SU-DHL-6 (cell line): Measurements from ENCODE around the gene PMVK.

Experiments
- EZH2phosphoT487 ChIP-seq: fragments of 200-600 bp; sonication (generic), shearing (Covaris generic); conservative IDR thresholded peaks from 2 replicates; pipeline ENCODE4 v1.6.1; 2018; ENCODE audit warnings: mild to moderate bottlenecking, antibody characterized with exemption, low read length, moderate library complexity, mixed read lengths
- TF ChIP-seq, protein P1 (sequence below): fragments of 200-600 bp; sonication (generic); IDR thresholded peaks from one replicate; pipeline ENCODE4 v1.5.1; 2017; ENCODE audit warnings: antibody characterized with exemption, mild to moderate bottlenecking, low read length, moderate library complexity; ENCODE audit not compliant: insufficient read depth, poor library complexity, severe bottlenecking

DNA sequence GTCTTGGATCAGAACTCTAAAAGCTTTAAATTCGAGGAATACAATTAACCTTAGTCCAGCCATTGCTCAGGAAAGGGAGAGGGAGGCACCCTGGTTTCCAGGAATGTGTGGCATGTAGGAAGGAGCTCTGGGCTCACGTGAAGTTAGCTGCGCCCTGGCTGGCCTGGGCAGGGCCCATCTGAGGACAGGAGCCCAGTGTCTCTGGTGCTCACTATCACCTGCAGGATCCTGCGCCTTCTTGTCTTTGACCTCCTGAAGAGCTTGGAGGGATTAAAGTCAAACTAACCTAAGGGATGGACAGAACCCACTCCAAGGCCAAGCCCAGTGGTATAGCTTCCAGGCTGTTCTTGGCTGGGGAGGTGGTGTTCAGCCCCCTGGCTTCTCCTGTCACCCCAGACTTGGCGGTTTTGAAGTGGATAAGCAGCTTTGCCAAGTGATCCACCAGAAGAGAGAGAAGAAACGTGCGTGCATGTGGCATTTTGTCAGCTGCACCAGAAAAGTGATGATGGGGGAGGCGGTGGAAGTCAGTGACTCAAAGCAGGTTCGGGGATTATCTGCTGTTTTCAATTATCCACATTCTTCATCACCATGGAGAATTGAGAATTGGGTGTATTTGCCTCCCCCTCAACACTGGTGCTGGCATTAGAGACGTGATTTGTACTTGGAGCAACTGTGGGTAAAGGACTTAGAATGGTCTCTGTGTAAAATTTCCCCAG lies 54.5 kb downstream of the PMVK start:
- TF ChIP-seq, protein P1, sequence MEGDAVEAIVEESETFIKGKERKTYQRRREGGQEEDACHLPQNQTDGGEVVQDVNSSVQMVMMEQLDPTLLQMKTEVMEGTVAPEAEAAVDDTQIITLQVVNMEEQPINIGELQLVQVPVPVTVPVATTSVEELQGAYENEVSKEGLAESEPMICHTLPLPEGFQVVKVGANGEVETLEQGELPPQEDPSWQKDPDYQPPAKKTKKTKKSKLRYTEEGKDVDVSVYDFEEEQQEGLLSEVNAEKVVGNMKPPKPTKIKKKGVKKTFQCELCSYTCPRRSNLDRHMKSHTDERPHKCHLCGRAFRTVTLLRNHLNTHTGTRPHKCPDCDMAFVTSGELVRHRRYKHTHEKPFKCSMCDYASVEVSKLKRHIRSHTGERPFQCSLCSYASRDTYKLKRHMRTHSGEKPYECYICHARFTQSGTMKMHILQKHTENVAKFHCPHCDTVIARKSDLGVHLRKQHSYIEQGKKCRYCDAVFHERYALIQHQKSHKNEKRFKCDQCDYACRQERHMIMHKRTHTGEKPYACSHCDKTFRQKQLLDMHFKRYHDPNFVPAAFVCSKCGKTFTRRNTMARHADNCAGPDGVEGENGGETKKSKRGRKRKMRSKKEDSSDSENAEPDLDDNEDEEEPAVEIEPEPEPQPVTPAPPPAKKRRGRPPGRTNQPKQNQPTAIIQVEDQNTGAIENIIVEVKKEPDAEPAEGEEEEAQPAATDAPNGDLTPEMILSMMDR, result no peak
- no peak for TF ChIP-seq EZH2phosphoT487
